GM21825 (cell line): ENCODE data around the gene HOMER3.

Experiments used
- ATAC-seq: cut with Tn5 transposase; IDR thresholded peaks from one replicate; pipeline ENCODE4 v1.9.1; 2021; ENCODE audit warnings: mild to moderate bottlenecking, moderate library complexity; ENCODE audit not compliant: unreplicated experiment

Gene HOMER3

DNA sequence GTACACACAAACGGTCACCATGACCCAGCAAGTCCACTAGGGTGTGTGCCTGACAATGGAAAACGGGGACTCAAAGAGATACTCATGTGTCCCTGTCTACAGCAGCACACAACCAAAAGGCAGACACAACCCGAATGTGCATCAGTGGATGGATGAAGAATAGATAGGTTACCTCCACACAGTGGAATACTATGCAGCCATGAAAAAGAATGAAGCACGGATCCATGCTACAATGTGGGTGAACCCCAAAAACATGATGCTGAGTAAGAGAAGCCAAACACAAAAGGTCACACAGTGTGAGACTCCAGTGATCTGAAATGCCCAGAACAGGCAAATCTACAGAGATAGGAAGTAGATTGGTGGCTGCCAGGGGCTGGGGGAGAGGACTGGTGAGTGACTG is 54.0 kb downstream of the HOMER3 start:
- no peak for ATAC-seq

DNA sequence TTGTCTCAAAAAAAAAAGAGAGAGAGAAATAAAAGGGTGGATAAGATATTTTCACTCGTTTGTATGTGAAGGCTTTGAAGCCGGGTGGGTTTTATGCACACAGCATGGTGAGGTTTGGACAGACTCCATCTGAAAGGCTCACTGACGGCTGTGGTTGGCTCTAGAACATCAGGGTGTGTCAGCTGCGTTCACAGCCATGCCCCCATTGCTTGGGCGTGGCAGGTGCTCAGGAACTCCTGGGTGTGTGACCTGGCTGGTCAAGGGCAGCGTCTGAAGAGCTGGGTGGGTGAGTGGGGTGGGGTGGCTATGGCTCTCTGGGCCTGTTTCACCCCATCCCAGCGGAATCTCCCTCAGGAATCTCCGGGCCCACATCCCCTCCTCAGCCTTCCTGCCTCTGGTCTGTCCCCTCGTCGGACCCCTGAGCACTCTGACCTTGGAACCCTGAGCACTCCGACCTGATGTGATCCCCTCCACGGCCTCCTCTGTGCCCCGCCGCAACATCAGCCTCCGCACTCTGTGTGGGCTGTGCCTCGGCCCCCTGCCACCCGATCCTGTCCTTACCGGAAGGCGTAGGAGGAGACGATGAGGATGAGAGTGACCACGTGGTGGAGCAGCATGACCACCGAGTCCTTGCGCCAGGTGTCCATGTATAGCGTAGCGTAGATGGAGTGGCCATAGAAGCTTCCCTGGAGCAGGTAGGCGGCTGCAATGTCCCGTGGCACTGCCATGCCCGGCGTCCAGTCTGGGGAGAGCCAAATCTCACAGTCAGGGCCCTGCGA is 57.3 kb downstream of the HOMER3 start:
- ATAC-seq = no peak

DNA sequence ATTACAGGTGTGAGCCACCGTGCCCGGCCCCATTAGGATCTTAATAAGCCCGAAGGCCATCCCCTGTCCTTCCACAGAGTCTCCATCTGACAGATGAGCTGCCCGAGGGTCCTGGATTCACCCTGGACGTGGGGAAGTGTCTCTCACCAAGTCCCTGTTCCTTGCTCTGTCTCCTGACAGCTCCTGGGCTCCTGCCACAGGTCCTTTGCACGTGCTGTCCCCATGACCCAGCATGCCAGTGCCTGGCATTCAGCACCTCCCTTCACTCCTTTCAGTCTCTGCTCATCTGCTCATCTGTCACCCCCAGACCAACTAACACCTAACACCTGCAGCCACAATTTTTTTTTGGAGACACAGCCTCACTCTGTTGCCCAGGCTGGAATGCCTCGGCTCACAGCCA is 59.5 kb downstream of the HOMER3 start:
- ATAC-seq = no peak

DNA sequence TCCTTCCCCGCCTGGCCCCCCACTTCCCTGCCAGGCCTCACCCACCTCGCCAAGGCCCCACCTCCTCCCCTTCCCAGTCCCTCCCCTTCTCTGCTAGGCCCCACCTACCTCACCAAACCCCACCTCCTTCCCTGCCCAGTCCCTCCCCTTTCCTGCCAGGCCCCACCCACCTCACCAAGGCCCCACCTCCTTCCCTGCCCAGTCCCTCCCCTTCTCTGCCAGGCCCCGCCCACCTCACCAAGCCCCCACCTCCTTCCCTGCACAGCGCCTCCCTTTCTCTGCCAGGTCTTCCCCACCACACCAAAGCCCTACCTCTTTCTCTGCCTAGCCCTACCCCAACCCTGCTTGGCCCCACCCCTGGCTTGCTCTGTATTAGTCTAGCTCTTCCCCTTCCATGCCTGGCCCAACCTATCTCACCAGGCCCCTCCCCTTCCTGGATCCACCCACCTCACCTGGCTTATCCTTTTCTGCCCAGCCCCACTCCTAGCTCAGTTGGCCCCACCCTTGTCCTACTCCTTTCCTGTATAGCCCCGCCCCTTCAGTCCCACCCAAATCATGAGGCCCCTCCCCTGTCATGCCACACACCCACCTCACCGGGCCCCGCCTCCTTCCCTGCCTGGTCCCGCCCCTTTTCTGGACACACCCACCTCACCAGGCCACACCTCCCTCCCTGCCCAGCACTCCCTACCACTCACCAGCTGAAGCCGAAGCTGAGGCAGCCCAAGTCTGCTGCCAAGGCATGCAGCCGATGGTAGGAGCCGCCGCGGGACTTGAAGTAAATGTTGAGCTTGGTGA is 61.2 kb downstream of the HOMER3 start:
- no peak for ATAC-seq
